NCI-H2171 treated with DMSO at 0.1 percent for 48 hours (cell line): ENCODE results near the gene STK17A.
"Not testable (repeated sequence)": the region's sequence is repeated elsewhere in the genome, so short reads cannot be mapped to it uniquely, and the experiment has no call there.

Experiments used
- DNase-seq: peaks from one replicate; lab custom pipeline; 2025; lab: John Stamatoyannopoulos, UW

STK17A gene

DNA sequence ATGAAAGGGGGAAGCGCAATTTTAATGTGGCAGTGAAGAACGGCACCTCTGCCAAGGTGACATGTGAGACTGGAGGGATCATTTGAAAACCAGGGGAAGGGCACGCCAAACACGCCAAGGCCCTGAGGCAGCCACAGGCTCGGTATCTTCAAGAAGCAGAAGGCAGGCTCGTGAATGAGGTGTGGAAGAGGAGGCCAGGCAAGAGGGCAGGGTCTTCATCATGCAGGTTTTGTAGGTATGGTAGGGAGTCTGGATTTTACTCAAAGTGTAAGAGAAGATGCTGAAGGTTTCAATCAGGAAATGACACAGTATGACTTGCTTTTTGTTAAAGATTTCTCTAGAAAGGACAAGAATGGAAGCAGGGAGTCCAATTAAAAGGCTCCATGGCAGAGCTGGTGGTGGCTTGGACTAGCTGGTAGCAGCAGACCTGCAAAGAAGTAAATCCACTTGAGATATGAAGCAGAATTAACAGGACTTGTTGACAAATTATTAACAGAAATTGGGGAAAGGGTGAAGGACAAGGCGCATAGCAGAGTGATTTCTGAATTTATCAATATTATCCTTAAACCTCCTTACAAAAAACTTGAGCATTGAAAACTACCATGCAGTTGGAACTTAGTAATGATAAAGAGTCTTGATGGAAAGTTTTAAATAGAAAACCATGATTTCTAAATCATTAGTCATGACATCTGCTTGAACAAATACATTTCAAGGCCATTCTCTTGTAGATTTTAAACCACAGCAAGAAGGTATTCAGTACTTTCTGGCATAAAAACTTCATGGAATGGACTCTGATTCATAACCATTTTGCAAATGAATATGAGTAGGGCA, 76.0 kb downstream of the STK17A start:
- DNase-seq, result no peak

DNA sequence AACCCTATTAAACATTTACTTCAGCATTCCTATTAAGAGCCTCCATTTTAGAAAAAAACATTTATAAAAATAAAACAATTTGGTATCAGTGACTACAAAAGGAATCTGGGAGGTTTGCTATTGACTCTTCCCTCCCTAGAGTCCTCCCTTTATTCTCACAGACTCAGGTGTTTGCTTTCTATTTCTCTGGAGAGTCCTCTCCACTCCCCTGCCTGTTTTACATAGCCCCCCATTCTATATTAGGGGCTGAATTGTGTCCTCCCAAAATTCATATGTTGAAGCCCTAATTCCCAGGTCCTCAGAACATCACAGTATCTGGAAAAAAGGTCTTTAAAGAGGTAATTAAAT, 76.6 kb downstream of the STK17A start:
- no peak for DNase-seq

DNA sequence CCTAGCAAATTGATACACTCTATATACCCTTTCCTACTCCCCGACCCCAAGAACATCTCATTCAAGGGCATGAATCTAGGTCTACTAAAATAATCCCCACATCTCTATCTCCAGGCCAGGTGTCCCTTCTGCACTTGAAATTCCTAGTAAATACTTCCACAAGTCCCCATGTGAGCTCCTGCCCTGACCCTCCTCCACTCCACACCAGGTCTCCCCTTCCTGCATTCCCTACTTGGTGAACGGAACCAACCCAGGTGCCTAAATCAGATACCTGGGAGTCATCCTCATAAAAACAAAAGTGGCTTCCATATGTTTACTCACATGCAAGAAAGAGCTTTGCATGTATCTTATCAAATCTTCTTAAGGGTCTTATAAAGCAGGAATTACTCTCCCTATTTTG, 77.2 kb downstream of the STK17A start:
- no peak for DNase-seq

DNA sequence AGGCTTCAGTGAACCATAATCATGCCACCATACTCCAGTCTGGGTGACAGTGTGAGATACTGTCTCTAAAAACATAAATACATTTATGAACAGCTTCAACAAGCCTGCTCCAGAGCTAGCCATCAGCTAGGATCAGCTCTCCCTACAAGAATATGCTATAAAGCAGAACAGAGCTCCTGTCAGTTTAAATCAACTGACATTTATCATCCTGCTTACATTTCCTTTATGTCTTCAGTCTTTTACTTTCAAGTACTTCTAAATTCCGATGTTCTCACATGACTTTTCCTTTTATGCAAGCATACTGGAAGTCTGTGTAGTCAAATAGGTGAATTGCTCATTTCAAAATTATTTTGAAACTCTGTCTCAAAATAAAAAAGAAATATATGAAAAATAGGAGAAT, 81.8 kb downstream of the STK17A start:
- DNase-seq, result no peak

DNA sequence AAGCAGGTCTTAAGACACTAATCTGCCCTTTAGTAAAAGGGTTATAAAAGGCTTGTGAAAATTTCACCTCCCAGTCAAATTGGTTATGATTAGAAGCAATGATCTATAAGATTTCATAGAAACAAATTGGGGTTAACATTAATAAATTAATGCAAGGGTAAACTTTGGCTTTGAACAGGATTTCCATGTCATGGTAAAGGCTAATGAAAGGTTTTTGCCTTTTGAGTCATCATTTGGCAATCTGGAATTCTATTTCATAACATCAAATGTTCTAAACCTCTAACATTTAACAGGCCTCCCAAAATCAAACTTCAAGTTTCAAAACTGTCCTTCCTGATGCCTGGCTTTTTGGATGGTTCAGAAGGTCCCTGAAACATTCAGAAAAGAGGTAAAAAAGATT, 84.0 kb downstream of the STK17A start:
- no peak for DNase-seq

DNA sequence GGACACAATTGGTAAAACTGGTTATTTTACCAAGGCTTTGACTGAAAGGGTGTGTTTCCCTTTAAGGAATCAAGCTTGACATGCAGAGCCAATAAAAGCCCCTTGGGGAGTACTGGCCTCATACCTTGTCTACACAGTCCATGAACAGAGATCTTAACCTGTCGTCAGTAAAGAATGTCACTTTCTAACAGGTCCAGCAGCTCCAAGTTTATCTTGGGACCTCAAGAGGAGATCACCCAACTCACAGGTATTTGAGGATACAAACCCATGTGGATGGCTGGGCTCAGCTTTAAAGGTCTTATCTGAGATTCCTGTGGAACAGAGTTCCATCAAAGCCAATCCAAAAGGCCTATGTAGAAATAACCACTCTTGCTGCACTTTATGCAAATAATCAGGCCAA, 85.1 kb downstream of the STK17A start:
- no peak for DNase-seq

DNA sequence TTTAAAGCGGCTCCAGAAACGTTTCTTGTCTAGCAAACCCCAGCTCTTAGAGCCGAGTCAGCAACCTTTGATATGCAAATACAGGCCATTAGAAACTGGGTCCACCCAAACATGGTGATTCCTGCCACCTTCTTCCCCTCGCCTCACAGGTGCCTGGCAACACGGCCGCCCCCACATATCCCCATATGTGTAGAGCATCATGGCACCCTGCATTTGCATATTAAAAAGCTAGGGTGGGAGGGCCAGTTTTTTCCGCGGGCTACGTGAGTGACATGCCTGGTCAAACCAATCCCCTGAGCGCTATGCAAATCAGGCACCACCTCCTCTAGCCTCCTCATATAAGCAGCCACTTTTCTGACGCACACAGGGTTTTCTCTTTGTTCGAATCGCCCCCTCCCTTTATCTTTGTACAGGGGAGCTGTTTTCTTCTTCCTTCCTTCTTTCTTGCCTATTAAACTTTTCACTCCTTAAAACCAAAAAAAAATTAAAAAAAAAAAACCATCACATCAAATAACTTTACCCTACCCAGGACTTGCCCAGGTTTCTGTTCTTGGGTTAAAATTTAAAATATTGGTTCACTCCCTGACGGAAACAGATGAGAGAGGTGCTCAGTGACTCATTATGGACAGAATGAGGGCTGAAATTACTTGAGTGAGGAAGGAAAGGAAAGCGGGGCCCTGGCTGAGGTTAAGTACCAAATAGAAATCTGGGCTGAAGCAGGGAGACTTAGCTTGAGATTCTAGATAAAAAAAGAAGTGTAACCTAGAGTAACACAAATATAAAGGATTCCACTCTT, 86.6 kb downstream of the STK17A start:
- DNase-seq, result no peak

DNA sequence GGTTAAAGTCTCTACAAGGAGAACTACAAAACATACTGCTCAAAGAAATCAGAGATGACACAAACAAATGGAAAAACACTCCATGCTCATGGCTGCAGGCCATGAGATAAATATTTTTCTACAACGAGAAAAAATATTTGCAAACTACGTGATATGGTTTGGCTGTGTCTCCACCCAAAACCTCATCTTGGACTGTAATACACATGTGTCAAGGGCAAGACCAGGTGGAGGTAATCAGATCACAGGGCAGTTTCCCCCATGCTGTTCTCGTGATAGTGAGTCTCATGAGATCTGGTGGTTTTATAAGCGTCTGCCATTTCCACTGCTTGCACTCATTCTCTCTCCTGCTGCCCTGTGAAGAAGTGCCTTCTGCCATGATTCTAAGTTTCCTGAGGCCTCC, 88.6 kb downstream of the STK17A start:
- DNase-seq, result no peak

DNA sequence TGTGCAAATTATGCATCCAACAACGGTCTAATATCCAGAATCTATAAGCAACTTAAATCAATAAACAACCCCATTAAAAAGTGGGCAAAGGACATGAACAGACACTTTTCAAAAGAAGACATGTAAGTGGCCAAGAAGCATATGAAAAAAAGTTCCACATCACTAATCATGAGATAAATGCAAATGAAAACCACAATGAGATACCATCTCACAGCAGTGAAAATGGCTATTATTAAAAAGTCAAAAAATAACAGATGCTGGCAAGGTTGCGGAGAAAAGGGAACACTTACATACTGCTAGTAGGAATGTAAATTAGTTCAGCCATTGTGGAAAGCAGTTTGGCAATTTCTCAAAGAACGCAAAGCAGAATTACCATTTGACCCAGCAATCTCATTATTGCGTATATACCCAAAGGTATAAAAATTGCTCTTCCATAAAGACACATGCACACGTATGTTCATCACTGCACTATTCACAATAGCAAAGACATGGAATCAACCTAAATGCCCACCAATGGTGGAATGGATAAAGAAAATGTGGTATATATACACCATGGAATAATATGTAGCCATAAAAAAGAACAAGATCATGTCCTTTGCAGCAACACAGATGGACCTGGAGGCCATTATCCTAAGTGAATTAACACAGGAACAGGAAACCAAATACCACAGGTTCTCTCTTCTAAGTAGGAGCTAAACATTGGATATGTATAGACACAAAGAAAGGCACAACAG, 90.5 kb downstream of the STK17A start:
- not testable (repeated sequence) for DNase-seq

DNA sequence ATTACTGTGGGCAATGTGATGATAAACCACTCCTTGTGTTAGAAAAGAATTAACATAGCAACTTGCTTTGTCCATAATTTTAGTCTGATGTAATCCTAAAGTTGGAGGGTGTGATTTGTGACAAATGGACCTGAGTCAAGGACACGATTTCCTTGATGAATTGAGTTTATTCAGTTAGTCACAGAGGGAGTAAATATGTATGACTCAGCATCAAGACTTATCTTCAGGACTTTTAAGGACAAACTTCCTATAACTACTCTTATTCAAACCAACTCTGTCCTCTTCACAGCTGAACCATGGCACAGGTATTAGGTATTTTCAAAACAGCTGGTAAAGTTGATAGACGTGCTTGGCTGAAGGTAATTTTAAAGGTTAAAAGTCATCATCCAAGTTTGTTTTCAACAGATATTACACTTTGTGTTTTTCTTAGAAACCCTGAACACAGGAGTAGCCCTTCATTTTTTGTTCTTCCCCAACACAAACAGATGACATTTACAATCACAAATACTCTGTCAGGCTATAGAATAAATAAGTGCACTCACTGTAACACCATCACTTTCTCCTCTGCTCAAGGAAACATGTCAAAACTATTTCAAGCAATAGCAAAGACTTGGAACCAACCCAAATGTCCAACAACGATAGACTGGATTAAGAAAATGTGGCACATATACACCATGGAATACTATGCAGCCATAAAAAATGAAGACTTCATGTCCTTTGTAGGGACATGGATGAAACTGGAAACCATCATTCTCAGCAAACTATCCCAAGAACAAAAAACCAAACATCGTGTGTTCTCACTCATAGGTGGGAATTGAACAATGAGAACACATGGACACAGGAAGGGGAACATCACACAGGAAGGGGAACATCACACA, 91.9 kb downstream of the STK17A start:
- DNase-seq, result no peak
